ENCODE measurements around the gene NODAL.

DNA sequence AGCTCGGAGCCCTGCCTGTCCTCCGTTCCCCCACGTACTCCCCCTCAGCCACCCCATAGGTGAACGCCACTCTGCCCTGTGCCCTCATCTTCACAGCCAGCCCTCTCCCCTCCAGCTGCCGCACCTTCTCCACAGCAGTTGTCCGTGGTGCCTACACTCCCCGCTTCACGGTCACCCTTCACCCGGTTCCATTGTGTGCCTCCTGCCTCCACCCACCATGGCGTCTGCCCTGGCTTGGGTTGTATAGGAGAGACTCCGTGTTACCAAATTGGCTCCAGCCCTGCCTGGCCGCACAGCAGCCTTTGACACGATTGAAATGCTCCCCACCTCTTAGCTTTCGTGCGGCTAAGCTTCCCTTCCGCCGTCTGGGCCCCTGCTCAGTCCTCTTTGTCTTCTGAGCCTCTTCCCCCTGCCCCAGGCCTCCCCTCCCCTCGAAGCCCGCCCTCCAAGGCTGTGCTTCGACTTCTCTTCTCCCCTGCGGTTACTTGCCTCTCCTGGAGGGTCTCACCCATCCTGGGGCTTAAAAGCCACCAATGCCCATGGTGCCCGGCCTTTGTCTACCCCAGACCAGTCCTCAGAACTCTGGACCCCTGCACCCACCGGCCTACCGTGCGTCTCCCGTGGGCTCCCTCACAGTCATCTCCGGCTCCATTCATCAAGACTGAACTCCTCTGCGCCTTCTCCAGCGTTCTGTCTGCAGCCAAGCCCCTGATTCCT, 18.5 kb upstream of the NODAL start:
- TF ChIP-seq, protein P1, sequence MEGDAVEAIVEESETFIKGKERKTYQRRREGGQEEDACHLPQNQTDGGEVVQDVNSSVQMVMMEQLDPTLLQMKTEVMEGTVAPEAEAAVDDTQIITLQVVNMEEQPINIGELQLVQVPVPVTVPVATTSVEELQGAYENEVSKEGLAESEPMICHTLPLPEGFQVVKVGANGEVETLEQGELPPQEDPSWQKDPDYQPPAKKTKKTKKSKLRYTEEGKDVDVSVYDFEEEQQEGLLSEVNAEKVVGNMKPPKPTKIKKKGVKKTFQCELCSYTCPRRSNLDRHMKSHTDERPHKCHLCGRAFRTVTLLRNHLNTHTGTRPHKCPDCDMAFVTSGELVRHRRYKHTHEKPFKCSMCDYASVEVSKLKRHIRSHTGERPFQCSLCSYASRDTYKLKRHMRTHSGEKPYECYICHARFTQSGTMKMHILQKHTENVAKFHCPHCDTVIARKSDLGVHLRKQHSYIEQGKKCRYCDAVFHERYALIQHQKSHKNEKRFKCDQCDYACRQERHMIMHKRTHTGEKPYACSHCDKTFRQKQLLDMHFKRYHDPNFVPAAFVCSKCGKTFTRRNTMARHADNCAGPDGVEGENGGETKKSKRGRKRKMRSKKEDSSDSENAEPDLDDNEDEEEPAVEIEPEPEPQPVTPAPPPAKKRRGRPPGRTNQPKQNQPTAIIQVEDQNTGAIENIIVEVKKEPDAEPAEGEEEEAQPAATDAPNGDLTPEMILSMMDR (conservative IDR thresholded peaks at IDR 0.05): no peak
- no peak for TF ChIP-seq EZH2 (IDR thresholded peaks at IDR 0.05; ENCODE audit: low read depth)
